NCI-H2196 (cell line): ENCODE data around the gene VPS13A.
"Not testable (repeated sequence)": the region's sequence is repeated elsewhere in the genome, so short reads cannot be mapped to it uniquely, and the experiment has no call there.

ENCODE experiments used
- DNase-seq: peaks from one replicate; lab custom pipeline; 2025; ENCODE audit not compliant: unreplicated experiment; lab: John Stamatoyannopoulos, UW

Gene VPS13A

DNA sequence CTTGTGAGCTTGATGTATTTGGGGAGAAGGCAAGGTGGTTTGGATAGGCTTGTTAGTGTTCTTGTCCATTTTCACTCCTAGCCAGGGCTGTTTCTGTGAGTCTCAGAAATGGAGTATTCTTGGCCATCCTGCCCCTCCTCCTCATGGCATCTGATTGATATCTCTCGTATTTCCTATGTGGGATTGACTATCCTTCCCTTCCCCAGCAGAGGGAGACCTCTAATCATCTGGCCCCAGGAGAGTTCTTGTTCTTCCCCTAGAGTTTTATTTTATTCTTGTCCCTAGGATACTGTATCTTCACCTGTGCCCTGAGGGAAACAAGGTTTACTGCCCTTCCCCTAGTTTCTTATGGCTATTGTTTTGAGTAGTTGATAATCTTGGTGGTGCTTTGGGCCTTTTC lies 114.4 kb downstream of the VPS13A start:
- peak; percentile 15 for DNase-seq

DNA sequence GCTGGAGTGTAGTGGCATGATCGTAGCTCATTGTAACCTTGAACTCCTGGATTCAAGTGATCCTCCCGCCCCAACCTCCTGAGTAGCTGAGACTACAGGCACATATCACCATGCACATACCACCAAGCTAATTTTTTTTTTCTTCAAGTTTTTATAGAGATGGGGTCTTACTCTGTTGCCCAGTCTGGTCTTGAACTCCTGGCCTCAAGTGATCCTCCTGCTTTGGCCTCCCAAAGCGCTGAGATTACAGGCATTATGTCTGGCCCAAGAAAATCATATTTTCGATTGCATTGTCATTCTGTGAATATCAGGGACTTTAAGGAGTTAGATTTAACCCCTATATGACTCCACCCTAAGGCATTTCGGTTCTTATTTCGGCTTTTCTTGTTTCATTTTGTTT lies 116.6 kb downstream of the VPS13A start:
- DNase-seq = no peak

- no peak for DNase-seq
Observed at GRCh38 chr9:77304543-77304942, 127.2 kb downstream of the VPS13A start.

DNA sequence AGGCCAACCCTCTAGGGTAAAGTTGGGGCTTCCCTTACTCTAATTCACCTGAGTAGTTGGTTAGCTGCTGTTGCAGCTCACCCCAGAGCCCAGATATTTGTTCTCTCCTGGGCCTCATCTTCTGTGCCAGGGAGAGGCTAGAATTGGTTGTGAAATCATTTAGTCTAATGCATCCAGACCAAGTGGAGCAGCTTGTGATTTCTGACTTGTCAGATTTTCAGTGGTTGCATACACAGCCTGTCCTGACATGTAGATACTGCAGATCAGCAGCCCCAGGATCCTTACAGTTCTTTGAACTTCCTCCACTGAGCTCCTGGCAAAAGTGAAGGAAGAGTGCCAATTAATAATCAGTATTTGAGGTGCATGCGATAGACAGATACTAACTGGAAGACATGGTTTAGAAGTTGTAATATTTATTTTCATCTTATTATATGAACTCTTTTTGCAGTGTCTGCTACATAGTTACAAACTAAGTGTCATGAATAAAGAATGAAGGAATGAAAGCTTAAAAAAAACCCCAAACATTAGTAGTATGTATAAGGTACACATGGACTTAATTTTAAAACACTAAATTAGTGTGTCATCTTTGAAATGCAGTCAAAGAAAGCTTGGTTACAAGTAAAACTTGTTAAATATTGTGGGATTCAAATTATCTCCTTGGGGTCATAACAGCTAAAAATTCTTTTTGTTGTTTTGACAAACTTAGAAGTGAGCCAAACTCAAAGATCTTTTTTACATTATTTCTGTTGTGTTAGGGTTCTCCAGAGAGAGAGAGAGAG lies 128.5 kb downstream of the VPS13A start:
- DNase-seq = no peak

DNA sequence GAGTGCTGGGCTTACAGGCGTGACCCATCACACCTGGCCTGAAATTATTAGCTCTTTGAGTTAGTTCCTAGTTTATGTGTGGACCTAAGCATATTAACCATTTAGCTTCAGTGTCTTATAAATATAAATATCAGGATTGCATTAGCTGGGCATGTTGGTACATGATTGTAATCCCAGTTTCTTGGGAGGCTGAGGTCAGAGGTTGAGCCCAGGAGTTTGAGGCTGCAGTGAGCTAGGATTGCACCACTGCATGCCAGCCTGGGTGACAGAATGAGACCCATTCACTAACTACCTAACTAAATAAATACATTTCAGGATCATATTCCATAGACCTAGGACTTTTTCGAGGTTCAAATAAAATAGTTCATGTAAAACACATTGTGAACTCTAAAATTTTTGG lies 129.8 kb downstream of the VPS13A start:
- DNase-seq = no peak

GRCh38 chr9:77316058-77316457 lies 138.7 kb downstream of the VPS13A start:
- no peak for DNase-seq

DNA sequence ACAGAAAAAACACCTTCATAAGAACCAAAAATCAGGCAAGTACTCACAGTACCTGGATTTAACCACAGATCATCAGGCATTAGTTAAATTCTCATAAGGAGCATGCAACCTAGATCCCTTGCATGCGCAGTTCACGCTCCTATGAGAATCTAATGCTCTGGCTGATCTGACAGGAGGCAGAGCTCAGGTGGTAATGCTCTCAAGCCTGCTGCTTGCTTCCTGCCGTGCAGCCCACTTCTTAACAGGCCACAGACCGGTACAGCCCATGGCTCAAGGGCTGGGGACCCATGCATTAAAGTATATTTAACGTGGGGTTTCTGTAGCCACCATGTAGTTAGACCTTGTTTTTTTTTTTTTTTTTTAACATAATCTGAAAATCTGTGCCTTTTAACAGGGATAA lies 147.7 kb downstream of the VPS13A start:
- no peak for DNase-seq

DNA sequence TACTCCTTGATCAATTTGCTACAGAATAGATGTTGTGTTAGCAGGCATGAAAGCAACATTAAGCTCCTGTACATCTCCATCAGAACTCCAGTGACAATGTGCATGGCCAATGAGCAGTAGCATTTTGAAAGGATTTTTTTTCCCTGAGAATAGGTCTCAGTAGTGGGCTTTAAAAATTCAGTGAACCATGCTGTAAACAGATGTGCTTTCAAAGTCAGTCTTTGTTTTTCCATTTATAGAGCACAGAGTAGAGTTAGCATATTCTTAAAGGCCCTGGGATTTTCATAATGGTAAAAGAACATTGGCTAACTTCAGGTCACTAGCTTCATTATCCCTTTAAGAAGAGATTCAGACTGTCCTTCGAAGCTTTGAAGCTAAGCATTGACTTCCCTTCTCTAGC lies 150.8 kb downstream of the VPS13A start:
- DNase-seq = no peak

DNA sequence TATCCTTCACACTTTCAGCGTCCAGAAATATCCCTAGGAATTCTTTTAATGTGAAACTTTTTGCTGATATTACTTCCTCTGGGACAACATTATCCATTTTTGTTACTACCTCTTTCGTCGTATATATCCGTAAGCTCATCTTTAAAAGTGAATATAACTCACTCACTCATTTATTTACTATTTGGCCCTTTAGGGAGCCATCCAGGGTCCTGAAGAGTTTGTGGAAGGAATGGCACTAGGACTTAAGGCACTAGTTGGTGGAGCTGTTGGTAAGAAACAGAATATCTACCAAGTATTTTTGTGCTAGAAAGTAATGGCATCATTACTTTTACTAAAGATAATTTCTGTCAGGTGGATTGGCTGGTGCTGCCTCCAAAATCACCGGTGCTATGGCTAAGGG lies 192.7 kb downstream of the VPS13A start:
- no peak for DNase-seq

GRCh38 chr9:77374266-77374665 lies 196.9 kb downstream of the VPS13A start:
- DNase-seq = no peak

- no peak for DNase-seq
Observed at GRCh38 chr9:77375956-77376532, 198.7 kb downstream of the VPS13A start.

- DNase-seq = no peak
Observed at GRCh38 chr9:77384406-77384805, 207.1 kb downstream of the VPS13A start.

DNA sequence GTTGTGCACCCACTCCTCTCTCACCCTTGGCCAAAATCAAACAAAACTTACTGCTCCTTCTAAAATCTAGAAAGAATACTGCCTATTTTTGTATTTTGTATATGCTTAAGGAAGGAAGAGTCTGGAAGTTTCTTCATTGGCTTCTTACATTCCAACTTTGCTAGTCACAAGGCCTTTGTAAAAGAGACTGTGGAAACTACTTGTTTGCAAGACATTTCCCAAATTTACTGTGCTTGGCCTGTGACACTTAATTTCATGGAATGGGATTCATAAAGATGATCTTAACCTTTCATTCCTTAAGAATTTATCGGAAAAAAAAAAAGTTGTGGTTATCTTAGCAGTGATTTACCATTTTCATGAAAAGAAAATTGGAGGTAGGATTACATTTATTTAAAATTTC lies 208.9 kb downstream of the VPS13A start:
- no peak for DNase-seq

DNA sequence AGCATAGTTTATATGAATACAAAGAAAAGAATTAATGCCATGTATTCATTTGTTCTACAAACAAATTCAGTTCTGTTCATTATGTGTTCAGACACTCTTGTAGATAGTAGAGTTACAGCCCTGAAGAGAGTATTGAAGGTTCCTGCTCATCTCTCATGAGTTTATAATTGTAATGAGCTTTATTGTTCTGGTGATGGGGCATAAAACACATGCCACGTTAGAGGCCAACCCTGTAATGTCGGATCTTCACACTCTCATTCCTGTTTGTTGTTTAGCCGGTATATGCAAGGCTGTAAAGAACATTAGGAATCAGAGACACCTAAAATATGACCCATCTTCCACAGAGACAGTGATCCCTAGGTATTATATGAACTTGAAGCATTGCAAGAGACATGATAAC lies 214.5 kb downstream of the VPS13A start:
- DNase-seq = no peak

DNA sequence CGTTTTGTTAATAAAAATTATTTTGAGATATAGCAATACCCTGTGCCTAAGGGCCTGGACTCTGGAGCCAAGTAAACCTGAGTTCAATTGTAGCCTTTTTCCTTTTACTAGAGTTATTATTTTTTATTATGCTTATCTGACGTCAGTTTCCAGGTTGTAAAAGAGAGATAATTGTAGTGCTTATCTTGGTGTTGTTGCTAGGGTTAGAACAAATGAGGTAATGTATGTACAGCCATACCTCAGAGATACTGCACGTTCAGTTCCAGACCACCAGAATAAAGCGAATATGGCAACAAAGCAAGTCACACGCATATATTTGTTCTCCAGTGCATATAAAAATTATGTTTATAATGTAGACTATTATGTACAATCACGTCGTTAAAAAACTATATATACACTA lies 215.0 kb downstream of the VPS13A start:
- DNase-seq = no peak

GRCh38 chr9:77398581-77398980 lies 221.2 kb downstream of the VPS13A start:
- DNase-seq = not testable (repeated sequence)

- DNase-seq = no peak
Observed at GRCh38 chr9:77399964-77400363, 222.6 kb downstream of the VPS13A start.

DNA sequence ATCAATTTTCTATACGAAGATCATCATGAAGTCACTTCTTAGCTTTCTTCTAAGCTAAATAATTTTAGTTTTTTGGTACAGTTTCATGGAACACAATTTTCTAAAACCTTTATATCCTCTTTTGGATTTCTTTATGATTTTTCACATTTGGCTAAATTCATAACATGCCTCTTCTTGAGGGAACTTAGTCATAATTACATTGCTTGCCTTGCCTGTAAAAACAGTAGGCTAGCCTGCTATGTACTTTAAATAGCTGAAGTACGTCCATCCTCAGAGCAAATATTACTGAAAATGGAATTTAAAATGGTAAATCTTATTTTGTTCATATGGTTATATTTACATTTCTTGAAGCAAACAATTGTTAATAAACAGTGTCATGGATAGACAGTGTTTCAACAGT lies 225.0 kb downstream of the VPS13A start:
- DNase-seq = no peak

DNA sequence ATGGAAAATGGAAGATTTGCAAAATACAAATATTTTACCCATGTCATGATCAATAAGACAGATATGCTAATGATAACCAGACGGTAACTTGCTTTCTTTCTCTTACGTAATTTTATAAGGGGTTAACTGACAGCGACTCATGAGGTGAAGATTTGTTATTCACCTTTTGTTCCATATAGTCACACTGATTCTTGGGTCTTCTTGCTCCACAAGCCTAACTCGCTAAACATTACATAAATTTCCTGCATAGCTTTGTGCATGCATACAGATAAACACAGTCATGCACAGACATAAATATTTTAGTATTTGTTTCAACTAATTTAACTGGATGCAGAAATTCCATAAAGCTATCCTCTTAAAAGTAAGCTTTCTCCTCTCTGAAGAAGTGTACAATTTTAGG lies 225.9 kb downstream of the VPS13A start:
- no peak for DNase-seq

DNA sequence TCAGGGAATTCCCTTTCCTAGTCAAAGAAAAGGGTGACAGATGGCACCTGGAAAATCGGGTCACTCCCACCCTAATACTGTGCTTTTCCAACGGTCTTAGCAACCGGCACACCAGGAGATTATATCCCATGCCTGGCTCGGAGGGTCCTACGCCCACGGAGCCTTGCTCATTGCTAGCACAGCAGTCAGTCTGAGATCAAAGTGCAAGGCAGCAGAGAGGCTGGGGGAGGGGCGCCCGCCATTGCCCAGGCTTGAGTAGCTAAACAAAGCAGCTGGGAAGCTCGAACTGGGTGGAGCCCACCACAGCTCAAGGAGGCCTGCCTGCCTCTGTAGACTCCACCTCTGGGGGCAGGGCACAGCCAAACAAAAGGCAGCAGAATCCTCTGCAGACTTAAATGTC lies 231.2 kb downstream of the VPS13A start:
- DNase-seq = not testable (repeated sequence)

DNA sequence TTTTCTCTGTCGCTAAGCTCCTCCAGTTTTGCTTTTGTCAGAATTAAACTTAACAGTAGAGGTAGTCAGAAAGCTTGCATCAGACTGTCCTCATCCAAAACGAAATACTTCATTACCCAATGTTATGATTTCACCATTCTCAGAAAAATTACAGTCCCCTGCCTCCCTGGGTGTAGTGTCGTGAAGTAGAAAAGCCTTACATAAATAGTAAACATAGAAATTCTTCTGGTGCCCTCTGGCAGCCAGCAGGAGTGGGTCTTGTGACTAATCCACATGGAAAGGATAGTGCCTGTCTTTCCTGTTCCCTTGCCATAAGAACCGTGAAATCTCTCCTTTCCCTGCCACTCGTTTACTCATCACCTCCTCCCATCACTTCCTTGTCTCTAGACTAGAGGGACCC lies 240.2 kb downstream of the VPS13A start:
- DNase-seq = no peak

- no peak for DNase-seq
Observed at GRCh38 chr9:77418226-77418625, 240.9 kb downstream of the VPS13A start.

GRCh38 chr9:77420641-77421040 lies 243.3 kb downstream of the VPS13A start:
- DNase-seq = no peak
